ENCODE results near the gene SULF2.

The SULF2 gene

DNA sequence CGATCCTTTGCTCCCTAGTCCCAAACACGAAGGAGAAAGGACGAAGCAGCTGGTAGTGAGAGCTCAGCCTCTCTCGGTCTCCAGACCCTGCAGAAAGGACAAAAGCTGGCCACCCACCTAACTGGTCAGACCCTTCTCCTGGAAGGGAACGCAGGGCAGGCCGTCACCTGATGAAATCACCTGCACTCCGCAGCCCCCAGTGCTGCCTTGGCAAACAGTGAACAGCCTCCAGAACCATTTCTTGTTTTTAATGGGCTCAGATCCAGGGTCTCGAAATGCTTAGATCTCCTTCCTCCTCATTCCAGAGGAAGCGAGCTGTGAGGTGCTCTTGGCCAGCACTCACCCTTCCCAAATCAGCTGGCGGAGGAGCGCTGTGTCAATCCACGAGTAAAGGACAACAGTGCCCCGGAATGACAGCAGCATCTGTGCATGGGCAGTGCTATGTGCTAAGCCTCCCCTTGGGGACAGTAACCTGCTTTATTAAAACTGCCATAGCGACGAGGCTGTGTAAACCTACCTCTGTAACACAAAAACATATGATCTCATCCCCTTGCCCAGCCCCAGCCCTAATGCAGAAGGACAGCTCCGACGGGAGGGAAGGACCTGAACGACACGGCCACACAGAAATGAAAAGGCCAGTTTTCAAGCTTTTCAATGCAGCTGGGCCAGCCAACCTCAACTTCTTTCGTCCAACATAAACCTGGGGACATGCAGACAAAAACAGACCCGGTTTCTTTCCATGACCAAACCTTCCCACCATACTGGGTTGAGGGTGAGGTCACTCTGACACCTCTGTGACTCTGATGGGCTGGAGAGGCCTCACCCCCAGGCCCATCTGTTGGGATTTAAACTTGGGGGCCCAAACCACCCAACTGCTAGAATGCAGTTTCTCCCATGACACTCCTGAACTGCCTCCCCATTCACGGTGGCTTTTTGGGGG lies 43.3 kb downstream of the SULF2 start:
- FAIRE-seq: no peak
- DNase-seq (ENCODE audit: insufficient read length, low spot score): no peak

DNA sequence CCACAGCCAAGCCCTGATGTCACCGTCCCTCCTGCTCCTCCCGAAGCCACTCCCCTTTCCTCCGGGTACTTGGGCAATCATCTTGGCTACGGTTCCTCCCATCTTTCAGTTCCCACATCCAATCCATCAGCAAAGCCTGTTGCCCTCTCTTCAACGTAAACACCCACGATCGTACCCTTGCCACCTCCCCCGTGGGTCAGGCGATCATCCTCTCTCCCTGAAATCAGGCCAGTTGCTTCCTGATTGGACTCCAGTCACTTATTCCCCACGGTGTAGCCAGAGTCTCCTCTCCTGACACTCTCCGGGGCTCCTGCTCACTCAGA lies 44.5 kb downstream of the SULF2 start:
- no peak for FAIRE-seq
- DNase-seq (ENCODE audit: insufficient read length, low spot score): no peak

DNA sequence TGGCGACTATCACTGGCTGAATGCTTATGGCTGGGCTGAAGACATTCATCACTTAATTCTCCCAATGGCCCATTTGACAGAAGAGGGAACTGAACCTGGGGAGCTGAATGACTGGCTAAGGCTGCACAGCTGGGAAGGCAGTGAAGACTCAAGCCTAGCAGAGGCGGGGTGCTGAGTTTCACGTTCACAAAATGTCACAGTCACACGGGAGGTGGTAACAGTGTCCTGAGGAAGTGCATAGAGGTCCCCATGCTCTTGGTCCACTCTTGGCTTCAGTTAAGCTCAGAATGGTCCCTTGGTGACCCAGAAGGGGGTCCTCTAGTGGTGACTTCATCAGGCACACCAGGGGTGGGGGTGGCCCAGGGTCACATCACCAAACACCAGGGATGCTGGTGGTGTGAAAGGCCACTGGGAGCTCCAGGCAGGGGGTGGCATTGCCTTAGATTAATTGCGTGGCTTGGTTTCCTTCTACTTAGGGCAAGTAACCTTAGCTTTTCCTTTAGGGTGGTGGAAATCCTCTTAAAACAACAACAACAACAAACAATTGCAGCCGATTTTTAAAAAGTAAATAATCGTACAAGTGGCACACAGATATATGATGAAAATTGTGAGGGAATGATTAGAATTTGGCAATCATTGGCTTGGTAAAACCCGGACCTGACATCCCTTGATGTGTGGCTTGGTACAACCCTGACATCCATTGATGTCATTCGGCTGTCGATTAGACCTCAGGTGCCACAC lies 45.0 kb downstream of the SULF2 start:
- DNase-seq (ENCODE audit: insufficient read length, low spot score) (no peak), FAIRE-seq (no peak)

DNA sequence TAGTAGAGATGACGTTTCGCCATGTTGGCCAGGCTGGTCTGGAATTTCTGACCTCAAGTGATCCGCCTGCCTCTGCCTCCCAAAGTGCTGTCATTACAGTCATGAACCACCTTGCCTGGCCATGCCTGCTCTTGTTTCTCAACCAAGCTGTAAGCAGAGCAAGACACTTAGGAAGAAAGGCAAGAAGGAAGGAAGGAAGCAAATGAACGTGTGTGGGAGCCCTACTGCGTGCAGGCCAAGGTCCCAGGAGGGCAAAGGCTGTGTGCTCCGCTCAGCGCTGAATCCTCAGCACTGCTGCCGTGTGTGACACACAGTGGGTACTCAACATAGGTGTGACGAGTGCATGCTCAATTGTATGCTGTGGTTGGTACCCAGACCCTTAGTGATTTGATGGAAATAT lies 47.4 kb downstream of the SULF2 start:
- no peak for DNase-seq (ENCODE audit: insufficient read length, low spot score)
- FAIRE-seq: no peak

DNA sequence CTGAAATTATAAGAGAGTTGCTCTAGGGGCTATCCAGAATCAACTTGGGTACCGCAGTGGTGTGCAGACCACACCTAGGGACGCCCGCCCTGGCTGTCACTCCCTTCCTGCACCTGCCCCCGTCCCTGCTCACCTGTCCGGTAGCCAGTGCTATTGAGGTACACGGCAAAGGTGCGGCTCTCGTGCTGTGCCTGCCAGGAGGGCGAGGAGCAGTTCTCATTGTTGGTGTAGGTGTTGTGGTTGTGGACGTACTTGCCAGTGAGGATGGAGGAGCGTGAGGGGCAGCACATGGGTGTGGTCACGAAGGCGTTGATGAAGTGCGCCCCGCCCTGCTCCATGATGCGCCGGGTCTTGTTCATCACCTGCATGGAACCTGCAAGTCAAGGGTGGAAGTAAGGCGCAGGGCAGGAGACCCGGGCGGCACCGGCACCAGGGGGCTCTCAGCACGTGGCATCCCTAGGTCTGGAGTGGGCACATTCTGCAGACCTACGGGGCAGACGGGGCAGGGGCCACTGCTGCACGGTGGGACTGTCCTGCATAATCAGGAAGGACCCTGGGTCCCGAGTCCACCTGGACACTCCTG lies 48.6 kb downstream of the SULF2 start:
- DNase-seq (ENCODE audit: insufficient read length, low spot score) (no peak), FAIRE-seq (no peak)

DNA sequence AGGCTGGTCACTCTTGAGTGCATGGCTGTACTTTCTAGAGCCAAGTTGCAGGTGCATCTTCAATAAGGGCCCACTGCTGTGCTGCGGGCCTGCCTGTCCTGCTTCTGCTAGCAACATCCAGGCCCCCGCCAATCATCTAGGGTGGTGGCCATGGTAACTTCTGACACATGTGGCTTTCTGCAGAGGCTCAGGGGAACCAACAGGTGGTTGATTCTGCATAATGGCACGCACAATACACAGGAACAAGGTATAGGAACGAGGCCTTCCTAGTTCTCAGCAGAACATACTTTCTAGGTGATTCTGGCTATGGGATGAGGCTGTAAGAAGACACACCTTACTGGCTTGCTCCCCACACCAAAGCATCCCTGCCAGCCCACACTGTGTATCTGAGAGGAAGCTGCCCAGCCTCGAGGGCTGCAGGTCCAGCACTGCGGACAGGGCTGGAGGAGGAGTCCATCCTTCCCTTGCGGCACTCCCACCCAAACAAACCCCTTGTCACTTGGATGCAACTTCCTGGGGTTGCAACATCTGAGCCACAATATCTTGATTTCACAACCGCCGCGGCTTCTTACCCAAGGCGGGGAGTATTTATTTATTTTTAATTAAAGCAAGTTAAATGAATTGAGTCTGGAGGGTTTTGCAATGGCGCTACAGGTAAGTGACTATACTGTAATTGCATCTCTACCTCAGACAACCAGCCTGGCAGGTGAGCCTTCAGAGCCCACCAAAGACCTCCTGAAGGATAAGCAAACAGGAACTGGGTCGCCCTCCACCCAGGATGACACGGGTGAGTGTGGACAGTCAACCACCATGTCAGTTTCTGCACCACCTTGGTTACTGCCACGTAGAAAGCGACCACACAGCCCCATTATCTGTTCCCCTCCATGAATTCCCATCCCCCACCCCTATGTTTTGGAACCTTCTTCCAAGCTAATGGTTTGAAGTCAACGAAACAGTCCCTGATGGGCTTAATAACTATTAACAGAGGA lies 49.6 kb downstream of the SULF2 start:
- DNase-seq (ENCODE audit: insufficient read length, low spot score) (no peak), FAIRE-seq (no peak)

DNA sequence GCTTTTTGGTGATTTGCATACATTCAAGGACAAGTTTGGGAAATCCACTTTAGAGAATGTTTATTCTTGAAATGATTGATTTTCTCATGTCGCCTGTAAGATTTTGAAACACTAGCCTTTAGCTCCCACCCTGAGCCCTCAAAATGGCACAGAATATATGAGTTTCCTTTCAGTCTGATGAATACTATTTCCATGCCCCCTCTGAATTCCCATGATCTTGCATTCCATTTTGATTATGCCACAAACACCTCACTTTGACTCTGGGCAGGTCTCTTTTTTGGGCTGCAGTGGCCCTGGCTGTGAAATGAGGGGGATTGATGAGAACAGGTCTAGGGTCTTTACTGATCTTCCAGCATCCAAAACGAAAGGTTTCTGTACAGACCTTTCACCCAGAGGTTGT lies 50.4 kb downstream of the SULF2 start:
- FAIRE-seq: no peak
- DNase-seq (ENCODE audit: insufficient read length, low spot score): no peak

DNA sequence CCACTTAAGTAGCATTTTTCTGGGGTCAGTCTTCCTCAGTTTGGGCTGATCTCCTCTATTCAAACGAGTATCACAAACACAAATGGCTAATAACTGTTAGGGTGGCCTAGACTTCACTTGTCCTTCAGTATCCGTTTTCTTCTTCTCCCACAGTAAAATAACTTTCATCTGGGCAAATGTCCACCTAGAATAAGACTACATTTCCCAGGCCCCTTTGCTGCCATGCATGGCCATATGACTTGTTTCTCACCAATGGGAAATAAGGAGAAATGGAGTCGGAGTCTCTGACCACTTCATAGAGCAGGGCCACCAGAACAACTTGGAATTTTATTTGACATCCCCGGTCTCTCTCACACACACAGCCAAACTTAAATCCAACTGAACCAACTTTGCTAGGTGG lies 51.4 kb downstream of the SULF2 start:
- DNase-seq (ENCODE audit: insufficient read length, low spot score) (no peak), FAIRE-seq (no peak)

DNA sequence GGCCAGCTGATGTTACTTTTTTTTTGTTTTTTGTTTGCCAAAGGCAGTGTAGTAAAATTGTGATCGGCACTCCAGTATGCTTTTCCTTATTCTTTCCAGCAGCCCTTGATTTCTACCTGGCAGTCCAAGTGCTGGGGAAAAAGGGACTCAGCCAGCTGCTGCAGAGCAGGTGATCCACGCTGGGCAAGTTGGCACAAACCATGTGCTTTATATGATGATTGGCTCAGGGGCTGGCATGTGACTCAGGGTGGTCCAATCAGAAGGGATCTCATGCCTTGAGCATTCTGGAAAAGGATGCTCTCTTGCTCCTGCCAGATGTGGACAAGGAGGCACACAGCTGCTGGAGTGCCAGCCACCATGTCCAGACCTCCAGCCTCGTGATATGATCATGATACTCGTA lies 54.5 kb downstream of the SULF2 start:
- no peak for FAIRE-seq
- DNase-seq (ENCODE audit: insufficient read length, low spot score): no peak

DNA sequence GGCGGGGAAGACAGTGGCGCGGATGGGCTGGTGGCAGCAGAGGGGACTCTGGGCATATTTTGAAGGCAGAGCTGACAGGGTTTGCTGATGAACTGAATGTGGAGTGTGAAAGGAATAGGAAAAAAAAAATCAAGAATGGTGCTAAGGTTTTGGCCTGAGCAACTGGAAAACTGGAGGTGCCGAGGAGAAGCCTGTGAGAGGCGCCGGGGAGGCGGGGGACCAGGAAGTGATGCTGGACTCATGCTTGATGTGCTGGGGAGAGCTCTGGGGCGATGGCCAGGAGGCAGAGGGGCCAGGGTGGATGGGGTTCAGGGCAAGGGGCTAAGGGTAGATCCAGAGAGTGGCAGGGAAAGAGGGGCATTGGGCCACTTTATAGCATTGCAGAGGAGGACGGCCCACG lies 55.8 kb downstream of the SULF2 start:
- FAIRE-seq (no peak), DNase-seq (ENCODE audit: insufficient read length, low spot score) (no peak)

DNA sequence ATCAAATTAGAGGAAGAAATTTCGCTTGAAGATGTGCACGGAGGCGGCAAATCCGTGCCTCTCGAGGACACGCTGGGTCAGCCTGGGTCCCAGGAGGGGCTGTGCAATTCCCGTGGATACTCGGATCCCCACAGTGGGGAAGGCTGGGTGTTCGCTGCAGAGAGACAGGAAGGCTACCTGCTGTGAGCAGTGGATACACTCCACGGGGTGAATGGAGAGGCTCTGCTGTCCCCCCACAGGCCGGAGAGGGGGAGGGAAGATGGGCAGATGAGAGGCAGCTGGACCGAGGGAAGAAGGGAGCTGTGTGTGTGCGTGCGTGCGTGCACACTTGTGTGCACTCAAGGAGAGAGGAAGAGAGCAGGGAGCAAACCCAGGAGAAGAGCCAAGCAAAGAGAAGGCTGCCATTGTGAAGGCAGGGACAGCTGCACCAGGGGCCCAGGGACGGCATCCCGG lies 57.3 kb downstream of the SULF2 start:
- FAIRE-seq (no peak), DNase-seq (ENCODE audit: insufficient read length, low spot score) (no peak)

DNA sequence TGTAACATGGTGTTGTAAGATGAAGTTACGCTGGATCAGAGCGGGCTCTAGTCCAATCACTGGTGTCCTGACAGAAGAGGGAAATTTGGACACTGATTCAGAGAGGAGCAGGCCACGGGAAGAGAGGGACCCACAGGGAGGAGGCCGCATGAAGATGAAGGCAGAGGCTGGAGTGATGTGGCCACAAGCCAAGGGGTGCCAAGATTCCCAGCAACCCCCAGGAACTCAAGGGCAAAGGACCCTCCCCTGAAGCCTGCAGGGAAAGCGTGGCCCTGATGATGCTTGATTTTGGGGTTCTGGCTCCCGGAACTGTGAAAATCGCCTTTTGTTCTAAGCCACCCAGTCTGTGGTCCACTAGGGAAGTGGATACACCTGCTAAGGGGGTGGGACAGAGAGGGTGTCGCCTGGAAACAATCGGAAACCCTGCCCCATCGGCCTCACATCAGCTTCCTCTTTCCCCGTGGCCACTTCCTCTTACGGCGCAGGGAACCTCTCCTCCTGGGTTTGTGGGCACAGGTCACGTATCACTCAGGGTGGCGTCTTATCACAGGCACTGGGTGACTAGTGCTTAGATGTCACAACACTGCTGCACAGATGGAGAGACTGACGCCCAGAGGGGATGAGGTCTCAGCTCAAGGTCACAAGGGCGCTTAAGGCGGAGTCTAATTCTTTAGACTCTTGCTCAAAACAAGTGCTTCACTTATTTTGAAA lies 58.0 kb downstream of the SULF2 start:
- FAIRE-seq (peak; percentile 97), DNase-seq (ENCODE audit: insufficient read length, low spot score) (peak; percentile 62)

DNA sequence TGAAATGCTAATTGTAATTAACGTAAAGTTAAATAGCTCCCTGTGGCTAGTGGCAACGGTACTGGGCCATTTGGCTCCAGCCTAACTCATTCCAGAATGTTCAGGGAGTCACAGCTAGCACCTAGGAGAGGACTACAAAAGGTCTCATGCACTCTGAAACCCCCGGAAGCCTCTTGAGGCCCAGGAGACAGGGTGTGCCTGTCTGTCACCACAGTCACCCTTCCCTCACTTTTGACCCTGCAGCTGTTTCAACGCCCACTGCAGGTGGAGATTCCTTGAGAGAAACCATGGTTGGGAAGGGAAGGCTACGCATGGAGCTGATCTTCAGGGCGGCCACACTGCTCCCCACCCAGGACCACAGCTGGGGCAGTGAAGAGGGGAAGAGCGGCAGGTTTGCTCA lies 58.6 kb downstream of the SULF2 start:
- DNase-seq (ENCODE audit: insufficient read length, low spot score) (no peak), FAIRE-seq (no peak)

DNA sequence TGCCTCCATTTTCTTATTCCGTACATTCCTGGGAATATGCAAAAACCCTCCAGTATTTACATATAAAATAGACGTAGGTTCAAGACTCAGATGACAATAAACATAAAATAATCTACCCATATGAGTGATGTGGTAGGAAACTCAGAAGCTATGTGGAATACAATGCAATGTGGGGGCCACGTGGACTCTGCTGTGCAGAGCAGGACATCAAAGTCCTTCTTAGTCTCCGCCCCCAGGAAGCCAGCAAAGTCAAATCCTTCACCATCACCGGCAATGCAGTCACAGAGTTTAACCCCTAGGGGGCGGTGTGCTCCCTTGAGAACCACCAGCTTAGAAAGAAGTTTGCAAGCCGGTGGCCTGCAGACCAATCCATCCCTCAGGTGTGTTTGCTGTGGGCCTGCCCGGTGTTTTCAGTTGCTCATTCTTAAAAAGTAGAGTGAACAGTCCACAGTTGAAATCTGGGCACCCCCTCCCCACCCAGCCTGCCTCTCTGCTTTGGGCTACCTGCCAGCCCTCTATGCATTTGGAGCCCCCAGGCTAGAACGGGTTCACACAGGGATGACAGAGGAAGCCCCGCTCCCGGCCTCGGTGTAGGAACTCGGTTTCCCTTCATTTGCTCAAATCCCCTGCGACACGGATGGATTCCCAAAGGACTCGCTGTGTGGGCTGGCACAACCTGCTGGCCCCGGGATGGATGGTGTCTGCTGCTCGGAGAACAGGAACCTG lies 59.9 kb downstream of the SULF2 start:
- DNase-seq (ENCODE audit: insufficient read length, low spot score) (peak; percentile 76), FAIRE-seq (peak; percentile 82)

DNA sequence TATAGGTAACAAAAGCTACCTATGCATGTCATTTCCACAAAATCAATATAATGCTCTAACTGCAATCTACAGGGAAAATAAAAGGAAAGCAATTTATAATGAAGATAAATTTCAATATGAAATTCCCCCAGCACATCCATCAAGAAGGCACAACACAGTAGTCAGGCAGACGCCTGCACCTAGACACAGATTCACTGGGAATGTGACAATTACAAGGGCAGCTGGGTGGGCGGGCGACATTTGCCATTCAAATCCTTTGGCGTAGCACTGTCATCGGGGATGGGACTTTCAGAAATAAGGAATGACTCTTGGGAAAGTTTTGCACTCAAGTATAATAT lies 60.4 kb downstream of the SULF2 start:
- no peak for FAIRE-seq
- no peak for DNase-seq (ENCODE audit: insufficient read length, low spot score)

DNA sequence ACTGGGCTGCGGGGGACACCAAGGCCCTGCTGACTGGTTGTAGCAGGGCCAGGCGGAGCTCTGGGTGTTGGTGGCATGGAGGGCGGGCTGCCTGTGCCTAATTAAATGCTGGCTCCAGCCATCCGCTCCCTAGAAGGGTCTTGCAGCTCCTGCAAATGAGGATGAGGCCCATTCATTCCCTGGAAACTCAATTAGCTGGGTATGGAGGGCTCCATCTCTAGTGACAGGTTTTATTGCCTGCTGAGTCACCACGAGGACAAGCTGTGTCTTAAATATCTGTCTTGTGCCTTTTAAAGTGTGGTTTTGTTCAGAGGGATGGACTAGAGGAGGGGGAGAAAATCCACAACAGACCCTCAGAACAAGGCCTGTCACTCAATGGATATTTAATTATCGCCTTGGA lies 60.9 kb downstream of the SULF2 start:
- no peak for DNase-seq (ENCODE audit: insufficient read length, low spot score)
- FAIRE-seq: no peak

DNA sequence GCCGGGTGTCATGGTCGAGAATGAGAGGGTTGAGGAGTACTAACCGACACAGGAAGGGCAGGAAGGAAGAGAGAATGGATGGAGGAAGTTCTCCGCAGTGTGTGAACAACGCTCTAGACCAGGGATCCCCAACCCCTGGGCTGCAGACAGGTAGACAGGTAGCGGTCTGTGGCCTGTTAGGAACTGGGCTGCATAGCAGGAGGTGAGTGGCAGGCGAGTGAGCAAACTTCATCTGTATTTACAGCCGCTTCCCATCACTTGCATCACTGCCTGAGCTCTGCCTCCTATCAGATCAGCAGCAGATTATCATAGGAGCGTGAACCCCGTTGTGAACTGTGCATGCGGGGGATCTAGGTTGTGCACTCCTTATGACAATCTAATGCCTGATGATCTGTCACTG lies 62.0 kb downstream of the SULF2 start:
- FAIRE-seq: no peak
- DNase-seq (ENCODE audit: insufficient read length, low spot score): no peak

DNA sequence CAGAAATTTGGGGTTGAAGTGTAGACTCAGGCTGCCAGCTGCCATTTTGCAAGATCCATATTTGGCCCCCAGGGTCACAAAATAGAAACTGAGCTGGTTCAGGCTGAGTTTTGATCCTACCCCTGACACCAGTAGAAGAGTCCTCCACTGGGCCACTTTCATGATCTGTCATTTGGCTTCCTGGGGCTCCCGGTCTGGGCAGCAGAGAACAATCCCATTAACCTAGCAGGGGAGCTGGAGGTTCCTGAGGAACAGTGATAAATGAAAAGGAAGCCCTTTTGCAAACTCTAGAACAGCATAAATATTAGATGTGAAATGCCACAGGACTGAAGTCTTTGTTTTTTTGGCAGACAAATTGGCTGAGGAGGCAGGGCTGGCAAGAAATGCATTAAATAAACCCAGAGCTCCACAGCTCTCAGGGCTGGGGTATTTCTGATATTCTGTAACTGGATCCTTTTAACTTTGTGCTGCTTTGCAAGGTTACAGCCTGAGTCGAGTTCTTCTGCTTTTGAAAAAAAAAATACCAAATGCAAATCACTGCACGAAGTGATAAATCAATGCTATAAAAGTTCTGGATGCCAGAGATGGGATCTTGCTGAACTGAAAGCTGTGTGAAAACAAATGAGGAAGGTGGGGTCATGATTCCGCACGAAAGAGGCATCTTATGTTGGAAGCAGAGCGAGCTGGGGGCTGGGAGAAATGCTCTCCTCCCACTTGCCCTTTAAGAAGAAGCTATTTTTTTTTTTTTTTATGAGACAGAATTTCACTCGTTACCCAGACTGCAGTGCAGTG lies 64.4 kb downstream of the SULF2 start:
- FAIRE-seq (no peak), DNase-seq (ENCODE audit: insufficient read length, low spot score) (no peak)

DNA sequence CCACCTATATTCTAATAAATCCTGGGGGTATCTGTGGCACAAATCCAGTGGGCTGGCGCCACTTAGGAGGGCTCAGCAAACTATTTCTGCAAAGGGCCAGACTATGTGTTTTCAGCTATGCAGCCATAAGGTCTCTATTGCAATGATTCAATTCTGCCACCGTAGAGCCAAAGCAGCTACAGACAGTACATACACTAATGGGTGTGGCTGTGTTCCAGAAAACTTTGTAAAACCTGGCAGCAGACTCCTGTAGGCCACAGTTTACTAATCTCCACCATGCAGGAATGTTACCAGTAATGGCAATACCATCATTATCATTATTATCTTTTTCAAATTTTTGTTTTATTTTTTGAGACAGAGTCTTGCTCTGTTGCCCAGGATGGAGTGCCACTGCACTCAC lies 65.7 kb downstream of the SULF2 start:
- DNase-seq (ENCODE audit: insufficient read length, low spot score): no peak
- FAIRE-seq: no peak
